ENCODE results near the gene ARHGAP24.
"Not testable (repeated sequence)": the region's sequence is repeated elsewhere in the genome, so short reads cannot be mapped to it uniquely, and the experiment has no call there.

Gene ARHGAP24

GRCh38 chr4:85659610-85660218 lies 184.8 kb downstream of the ARHGAP24 start:
- DNase-seq: no peak

GRCh38 chr4:85666625-85667024 lies 191.7 kb downstream of the ARHGAP24 start:
- DNase-seq: not testable (repeated sequence)

- DNase-seq: no peak
These were observed 194.3 kb downstream of the ARHGAP24 start for GRCh38 chr4:85669204-85669603.

- no peak for DNase-seq
These were observed 195.1 kb downstream of the ARHGAP24 start for GRCh38 chr4:85669992-85670548.

- DNase-seq: no peak
These were observed 196.2 kb downstream of the ARHGAP24 start for GRCh38 chr4:85671120-85671519.

- no peak for DNase-seq
These were observed 197.2 kb downstream of the ARHGAP24 start for GRCh38 chr4:85672116-85672515.

GRCh38 chr4:85672959-85673358 lies 198.0 kb downstream of the ARHGAP24 start:
- DNase-seq: no peak

GRCh38 chr4:85673540-85673939 lies 198.6 kb downstream of the ARHGAP24 start:
- no peak for DNase-seq

GRCh38 chr4:85675076-85676049 lies 200.4 kb downstream of the ARHGAP24 start:
- DNase-seq: no peak

GRCh38 chr4:85676050-85676425 lies 201.1 kb downstream of the ARHGAP24 start:
- no peak for DNase-seq

- DNase-seq: no peak
These were observed 202.1 kb downstream of the ARHGAP24 start for GRCh38 chr4:85676850-85677590.

- no peak for DNase-seq
These were observed 206.3 kb downstream of the ARHGAP24 start for GRCh38 chr4:85681221-85681657.

GRCh38 chr4:85681921-85682320 lies 207.0 kb downstream of the ARHGAP24 start:
- DNase-seq: no peak

- DNase-seq: no peak
These were observed 207.4 kb downstream of the ARHGAP24 start for GRCh38 chr4:85682391-85682790.

GRCh38 chr4:85684676-85685075 lies 209.7 kb downstream of the ARHGAP24 start:
- DNase-seq: no peak

- no peak for DNase-seq
These were observed 211.4 kb downstream of the ARHGAP24 start for GRCh38 chr4:85686398-85686797.

GRCh38 chr4:85688055-85688740 lies 213.2 kb downstream of the ARHGAP24 start:
- DNase-seq: no peak

- no peak for DNase-seq
These were observed 221.7 kb downstream of the ARHGAP24 start for GRCh38 chr4:85696661-85697060.

GRCh38 chr4:85697854-85698253 lies 222.9 kb downstream of the ARHGAP24 start:
- no peak for DNase-seq

- DNase-seq: no peak
These were observed 225.4 kb downstream of the ARHGAP24 start for GRCh38 chr4:85700362-85700761.

- DNase-seq: no peak
These were observed 226.9 kb downstream of the ARHGAP24 start for GRCh38 chr4:85701861-85702321.

GRCh38 chr4:85703096-85703495 lies 228.1 kb downstream of the ARHGAP24 start:
- no peak for DNase-seq
